Fibroblast of upper back skin (primary cell): ENCODE data around the gene MDH1.
"Not testable (repeated sequence)": the region's sequence is repeated elsewhere in the genome, so short reads cannot be mapped to it uniquely, and the experiment has no call there.

ENCODE experiments used
- DNase-seq: peaks from one replicate; pipeline ENCODE4 v3.0.0-alpha.2; 2013

Gene MDH1

DNA sequence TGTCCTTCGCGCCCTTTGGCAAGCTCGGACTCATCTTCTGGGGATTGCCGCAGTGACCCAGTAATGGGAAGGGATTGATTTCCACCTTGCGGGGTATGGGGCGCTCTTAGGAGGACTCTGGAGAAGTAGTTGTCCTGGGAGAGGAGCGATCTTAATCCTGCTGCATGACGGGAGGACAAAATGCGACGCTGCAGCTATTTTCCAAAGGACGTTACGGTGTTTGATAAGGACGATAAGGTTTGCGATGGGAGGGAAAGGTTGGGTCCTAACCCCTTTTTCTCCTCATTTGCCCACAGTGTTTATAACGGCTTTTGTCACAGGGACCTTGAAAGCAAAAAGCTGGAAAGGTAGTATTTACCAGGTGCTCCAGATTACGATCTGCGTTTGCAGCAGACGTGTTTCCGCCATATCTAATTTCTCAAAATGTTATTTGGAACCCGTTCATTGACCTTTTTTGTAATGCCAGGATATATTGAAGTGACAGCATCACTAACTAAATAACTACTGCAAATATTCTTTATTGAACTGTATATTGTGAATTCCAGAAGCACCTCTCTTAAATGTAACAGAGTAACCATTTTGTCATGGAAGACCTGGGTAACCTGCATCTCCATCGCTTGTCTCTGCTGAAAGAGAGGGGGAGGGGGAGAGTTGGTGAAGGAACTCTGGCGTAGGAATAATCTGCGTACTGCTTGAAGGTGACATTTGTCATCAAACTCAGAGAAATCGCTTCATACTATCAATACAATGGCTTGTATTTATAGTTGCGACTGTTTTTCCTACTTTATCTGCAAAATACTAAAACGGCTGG lies 590 bp downstream of the MDH1 start:
- DNase-seq = no peak

DNA sequence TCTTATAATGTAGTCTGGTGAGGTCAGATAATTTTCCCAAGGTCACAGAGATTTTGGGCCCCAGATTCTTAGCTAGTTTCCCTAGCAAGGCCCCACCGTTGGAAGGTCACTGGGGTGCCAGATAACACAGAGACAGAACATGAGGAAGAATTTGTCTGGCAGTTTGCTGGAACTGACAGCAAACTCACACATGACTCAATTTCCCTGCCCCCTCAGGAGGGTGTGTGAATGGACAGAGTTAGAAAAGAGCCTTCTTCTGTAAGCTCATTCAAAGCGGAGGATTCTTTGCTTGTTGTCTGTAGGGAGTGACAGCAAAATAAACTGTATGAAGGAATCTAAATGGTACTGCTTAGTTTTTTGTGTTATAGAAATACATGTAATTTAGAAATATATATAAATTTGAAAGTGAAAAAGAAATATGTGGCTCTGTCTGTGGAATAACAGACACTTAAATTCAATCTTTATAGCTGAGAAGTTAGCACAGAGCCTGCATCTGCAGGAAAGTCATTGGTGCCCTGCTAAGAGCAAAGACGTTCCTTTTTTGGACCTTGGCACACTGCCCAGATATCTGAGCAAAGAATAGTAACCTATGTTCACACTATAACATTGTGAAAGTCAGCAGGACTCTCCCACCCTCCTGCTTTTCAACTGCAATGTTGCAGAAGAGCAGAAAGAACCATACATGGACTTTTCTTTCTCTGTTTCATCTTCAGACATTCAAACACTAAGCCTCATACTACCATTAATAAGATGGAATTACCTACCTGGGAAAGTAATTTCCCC lies 2.1 kb downstream of the MDH1 start:
- DNase-seq = peak; percentile 25

DNA sequence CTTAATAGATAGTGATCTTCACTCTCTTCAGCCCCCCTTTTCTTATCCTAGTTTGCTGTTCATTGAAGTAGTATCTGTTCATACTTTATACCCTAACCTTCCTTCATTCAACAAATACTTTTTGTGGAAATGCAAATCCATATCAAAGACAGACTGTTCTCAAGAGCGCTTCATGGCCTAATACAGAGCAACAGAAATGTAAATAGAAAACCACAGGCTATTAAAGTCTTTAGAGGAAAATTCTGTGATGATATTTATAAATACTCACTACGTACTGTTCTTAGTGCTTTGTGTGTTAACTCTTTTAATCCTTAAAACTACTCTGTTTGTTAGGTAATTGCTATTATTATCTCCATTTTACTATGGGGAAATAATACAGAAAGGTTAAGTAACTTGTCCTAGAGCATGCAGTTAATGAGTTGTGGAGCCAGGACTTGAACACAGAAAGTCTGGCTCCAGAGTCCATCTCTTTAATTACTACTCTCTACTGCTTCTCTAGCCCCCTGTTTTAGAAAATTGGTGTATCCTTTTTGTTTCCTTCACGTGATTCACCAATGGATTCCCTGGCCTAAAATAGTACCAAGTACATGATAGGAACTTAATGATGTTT lies 2.9 kb downstream of the MDH1 start:
- DNase-seq = no peak

DNA sequence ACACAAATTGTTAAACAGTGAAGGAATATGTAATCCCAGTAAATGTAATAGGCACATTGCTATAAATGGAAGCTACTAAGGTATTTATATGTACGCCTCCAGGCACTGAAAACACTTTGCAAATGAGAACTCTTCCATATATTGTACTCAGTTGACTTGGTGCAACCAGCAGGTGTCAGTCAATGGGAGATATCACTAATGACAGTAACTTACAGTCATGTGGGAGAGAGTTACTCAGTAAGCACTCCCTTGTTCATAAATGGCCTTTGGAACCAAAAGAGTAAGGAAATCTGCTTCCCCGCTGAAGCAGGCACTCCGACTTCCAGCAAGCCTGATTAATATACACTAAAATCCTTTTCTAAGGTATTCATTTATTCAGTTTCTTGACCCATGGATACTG lies 5.9 kb downstream of the MDH1 start:
- DNase-seq = no peak

DNA sequence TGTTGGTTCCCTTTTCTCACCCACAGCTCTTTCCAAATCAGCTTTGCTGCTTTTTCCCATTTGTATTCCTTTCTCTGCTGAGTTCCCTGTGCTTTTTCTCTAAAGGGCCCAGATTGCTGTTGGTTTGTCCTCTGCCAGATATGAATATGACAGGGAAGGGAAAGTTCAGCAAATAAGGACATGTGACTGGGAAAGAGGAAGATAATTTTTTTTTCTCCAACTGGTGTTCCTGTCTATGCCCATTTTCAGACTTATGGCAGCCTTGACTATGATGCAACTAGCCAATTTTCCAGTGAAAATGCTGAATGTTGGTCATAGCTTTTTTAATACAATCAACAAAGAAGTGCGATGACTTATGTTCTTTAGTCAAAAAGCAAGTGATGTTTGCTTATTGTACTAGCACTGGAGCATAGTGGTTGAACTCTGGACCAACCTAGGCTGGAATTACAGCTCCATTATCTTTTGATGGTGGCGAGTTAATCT lies 7.7 kb downstream of the MDH1 start:
- DNase-seq = no peak

DNA sequence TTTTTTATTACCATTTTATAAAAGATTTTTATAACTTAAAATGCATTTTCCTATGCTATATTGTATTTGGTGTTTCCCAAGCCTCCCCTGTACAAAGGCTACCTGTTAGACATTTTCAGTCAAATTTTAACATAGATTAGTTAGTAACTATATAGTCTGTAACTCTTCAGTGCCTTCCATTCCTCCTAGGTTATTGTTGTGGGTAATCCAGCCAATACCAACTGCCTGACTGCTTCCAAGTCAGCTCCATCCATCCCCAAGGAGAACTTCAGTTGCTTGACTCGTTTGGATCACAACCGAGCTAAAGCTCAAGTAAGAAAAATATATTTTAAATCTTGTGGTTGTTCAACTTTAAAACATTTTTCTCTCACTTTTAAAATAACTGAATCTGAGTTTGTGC lies 10.2 kb downstream of the MDH1 start:
- no peak for DNase-seq

DNA sequence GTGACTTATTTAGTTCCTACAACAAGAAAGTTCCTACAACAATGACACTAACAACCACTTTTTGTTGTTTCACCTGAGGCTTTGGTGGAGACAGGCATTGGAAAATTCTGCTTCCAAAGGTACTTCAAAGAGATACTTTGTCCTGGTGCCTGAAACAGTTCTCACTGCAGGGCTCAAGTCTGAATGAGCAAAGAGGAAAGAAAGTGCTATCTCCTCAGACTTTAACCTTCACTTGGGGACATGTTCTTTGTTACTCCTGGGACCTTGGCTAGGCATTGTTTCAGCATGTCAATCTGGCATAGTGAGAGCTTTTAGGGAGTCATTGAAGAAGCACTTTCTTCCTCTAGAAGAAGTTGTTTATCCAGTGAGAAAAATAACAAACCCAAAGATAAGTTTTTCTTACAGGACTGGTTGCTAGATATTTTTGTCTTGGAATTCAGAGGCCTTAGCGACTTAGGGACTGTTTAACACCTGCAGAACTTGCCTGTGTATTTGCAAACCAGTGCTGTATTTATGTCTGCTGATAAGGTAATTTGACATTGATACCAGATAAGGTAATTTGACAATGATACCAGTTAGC lies 12.2 kb downstream of the MDH1 start:
- DNase-seq = no peak

DNA sequence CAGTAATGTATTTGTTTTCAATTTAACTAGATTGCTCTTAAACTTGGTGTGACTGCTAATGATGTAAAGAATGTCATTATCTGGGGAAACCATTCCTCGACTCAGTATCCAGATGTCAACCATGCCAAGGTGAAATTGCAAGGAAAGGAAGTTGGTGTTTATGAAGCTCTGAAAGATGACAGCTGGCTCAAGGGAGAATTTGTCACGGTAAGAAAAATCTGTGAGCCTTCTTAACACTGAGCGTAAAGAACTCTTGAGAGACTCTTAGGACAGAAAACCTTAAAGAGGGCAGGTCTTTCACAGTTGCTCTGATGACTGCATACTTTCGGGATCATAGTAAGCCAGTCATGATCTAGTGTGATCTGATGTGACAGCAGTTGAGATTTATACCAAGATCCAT lies 15.9 kb downstream of the MDH1 start:
- no peak for DNase-seq

DNA sequence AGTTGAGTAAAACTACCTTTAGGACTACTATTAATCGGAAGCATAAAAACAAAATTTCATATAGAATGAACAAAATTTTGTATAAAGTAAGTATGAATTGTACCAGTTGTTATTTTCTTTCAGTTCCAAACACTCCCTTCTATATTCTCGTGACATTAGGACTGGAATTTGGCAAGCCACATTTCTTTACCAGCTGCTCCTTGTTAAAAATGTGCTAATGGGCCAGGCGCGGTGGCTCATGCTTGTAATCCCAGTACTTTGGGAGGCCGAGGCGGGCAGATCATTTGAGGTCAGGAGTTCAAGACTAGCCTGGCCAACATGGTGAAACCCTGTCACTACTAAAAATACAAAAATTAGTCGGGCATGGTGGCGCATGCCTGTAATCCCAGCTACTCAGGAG lies 20.1 kb downstream of the MDH1 start:
- DNase-seq = peak; percentile 20

DNA sequence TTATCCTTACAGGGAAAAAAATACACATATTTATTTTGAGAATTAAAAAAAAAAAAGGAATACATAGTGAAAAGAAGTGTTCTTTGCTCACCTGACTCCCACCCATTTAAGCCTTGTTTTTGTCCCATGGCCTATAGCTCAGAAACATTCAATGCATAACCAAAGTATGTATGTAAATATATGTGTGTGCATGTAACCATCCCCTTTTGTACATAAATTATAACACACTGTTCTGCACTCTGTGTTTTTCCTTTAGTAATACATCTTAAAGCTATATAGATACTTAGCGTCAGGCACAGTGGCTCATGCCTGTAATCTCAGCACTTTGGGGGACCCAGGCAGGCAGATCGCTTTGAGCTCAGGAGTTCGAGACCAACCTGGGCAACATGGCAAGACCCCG lies 21.8 kb downstream of the MDH1 start:
- DNase-seq = no peak

DNA sequence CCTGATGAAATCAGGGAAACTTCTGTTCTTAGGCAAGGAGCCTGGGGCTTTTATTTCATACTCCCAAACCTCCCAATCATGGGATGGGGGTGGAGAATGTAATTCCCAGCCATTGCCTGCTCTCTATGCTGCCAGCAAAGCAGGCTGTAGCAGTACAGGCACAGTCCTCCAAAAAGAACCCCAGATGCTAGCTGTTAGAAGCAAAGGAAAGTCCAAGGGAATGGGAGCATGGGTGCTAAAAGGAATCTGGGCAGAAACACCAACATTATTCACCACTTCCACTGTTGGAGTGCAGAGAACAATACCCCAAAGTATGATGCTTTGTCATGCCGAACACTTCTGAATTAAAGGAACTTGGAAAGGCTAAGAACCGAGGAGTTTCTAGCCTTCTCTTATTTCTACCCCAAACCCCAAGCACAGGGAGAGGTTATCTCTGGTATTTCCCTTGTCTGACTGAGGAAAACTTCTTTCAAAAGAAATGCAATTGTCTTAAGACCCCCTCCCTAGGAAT lies 24.7 kb downstream of the MDH1 start:
- peak; percentile 38 for DNase-seq

DNA sequence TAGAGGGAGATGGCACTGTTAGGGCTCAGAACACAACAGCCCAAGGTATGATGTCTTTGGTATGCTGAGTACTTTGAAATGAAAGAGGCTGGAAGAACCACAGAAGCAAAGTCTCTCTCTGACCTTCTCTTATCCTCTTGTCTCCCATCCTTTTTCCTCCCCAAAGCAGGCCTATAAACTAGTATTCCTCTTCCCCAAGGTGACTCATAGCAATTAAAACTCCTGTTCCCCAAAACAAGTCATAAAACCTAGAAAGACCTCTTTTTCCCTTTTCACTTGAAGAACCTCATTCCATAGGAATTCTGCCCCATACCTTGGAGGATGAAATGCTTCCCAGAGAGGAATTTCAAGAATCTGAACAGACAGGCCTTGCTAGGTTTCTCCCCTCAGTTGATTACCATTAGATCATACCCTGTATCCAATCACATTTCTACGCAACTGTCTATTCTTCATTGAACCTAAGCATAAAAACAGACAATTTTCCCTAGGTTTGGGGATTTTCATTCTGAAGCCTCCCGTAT lies 25.7 kb downstream of the MDH1 start:
- DNase-seq = peak; percentile 93

DNA sequence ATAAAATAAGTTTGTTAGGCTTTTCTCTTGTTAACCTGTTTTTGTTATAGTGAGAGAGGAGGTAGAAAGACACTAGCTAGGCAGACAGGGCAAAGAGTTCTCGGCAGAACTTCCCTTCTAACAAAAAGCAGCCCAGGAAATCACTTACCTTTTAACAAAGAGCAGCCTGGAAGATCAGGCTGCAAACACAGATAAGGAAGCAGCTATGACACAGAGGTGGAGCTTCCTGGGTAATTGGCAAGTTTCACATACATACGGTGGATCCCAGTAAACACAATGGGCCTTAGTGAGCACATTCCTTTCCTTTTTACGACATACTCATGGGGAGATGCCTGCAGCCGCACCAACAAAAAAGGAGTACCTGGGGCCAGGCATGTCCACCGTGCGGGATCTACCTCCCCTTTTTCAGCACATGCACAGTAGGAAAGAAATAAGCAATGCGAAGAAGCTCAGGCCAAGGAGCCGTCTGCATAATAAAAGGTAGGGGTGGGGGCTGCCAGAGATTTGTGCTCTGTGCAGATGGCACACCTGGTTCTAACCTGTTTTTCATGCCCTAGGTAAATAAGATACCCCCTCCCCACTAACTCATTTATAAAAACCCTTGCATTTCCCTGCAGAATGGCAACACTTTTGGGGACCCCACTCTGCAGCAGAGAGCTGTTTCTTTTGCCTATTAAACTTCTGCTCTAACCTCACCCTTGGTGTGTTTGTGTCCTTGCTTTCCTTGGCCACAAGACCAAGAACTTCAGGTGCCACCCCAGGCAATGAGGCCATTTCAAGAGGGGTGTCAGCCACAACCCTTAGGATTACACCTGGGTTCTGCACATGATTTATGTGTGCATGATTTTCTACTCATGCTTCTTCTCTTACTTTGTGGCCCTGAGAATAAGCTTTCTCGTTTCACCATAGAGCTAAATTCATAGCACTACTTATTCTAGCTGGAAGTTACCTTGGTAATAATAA lies 26.5 kb downstream of the MDH1 start:
- peak; percentile 59 for DNase-seq

DNA sequence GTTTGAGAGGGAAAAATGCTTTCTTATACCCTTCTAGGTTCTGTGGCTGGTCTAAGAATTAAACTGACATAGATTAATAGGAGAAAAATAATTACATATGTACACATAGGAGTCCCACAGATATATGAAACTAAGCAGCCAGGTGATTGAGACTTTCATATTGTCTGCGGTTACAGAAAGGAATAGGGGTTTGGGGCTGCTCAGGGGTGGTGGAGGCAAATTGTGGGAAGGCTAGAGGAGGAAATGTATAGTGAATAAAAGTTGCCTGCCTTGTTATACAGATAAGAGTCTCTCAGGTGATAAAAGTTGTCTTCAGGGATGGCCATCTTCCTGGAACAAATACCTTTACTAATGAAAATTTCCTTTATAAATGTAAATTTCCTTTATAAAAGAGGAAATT lies 28.6 kb downstream of the MDH1 start:
- no peak for DNase-seq

DNA sequence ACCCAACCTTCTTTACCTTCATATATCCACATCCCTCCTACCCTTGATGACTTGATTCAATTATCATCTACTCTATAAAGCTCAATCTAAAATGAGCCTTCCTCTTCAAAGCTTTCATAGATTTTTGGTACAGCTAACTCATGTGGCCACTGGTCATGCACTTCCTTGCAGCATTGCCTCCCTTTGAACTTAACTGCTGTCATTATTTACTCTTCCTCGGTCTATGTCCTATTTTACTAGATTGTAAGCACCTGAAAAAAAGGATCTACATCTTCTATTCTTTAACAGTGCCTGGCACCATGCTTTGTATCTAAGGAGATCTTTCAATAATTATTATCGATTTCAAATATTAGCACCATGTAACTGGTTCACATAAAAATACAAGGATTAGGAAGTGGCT lies 30.6 kb downstream of the MDH1 start:
- no peak for DNase-seq

DNA sequence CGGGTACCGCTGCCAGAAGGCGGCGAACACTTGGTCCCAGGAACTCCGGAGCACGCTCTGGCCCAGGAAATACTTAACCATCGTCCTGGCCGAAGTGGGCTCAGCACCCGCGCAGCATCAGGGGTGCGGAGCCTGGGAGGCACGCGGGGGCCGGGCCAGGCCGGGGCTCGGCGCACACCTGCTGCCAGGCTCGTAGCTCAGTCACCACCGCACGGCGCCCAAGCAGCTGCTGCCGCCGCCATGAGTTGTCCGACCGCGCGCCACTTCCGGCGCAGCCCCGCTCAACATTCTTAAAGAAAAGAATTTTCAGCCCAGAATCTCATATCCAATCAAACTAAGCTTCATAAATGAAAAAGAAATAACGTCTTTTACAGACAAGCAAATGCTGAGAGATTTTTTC lies 34.0 kb downstream of the MDH1 start:
- no peak for DNase-seq

DNA sequence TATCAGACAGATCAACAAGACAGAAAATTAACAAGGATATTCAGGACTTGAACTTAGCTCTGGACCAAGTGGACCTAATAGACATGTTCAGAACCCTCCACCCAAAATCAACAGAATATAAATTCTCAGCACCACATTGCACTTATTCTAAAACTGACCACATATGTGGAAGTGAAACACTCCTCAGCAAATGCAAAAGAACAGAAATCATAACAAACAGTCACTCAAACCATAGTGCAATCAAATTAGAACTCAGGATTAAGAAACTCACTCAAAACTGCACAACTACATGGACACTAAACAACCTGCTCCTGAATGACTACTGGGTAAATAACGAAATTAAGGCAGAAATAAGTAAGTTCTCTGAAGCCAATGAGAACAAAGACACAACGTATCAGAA lies 35.0 kb downstream of the MDH1 start:
- DNase-seq = not testable (repeated sequence)

DNA sequence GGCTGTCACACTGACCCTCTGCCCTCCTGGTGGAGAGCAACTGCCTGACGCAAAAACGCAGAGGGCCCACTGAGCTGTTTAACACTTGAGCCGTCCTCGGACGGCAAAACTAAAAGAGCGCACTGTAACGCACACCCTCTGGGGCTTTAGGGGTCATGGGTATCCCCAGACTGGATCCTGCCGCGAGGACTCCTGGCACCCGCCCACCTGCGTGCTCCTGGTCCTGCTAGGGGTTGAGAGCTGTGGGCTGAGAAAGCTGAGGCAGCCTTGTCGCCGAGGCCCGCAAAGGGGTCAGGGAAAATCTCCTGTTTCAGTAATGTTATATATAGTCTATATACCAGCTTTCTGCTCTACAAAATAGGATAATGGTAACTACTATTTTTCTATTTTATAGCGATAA lies 39.1 kb downstream of the MDH1 start:
- no peak for DNase-seq

DNA sequence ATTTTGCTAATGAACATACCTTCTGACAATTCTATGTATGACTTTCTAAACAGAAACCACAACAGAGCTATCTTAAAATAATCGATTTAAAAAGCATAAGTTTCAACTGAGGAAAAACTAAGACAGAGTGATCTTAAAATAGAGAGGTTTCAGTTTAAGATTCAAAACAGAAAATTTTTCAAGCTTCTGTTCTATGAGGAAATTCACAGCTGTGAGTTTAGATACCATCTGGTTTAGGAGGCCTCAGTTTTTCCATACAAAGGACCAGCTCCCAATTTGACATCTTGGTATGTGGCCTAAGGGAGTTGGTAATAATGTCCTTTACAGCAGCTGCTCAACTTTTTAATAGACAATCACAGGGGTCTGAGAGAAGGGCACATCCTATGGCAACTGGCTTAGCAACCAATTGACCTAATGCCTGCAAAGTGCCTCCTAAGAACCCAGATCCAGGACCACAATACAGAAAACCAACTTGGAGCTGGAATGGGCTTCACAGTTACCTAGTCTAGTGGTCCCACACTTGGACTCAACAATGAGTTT lies 39.7 kb downstream of the MDH1 start:
- DNase-seq = no peak

DNA sequence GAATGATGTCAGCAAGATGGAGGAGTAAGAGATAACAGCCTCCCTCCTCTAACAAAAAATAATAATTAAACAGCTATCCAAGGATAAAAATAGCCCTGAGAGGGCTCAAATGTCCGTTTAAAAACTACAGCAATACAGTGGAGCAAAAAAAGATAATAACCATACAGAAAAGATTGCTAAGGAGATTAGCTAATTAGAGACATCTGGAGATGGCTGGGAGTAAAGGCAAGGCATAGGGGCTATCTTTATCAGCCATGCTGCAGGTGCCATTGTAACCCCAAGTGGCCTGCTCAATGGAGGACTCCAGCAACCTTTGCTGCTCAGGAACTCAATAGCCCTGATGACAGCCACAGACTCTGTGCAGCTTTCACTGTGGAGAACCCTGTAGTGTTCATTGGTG lies 42.7 kb downstream of the MDH1 start:
- DNase-seq = no peak

DNA sequence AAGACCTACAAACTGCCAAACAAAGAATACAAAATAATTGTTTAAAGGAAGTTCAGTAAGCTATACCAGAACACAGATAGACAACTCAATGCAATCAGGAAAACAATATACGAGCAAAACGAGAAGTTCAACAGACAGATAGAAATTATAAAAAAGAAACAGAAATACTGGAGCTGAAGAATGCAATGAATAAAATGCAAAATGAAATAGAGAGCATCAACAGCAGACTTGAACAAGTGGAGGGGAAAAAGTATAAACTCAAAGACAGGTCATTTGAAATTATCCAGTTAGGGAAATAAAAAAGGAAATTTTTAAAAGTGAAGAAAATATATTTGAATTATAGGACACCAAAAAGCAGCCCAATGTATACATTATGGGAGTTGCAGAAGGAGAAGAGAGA lies 43.6 kb downstream of the MDH1 start:
- no peak for DNase-seq

DNA sequence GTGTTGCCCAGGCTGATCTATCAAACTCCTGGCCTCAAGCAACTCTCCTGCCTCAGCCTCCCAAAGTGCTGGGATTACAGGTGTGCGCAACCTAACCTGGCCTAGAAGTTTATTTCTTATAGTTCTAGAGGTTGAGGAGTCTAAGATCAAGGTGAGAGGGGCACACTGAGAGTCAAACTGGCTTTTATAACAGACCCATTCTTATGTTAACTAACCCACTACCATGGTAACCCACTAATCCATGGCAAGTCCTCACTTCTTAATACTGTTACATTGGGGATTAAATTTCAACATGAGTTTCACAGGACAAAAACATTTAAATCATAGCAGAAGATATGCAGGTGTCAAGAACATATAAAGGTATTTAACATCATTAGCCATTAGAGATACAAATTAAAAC lies 50.6 kb downstream of the MDH1 start:
- DNase-seq = no peak
